GM06990 (cell line): Measurements from ENCODE around the gene PERM1.

ENCODE experiments used
- DNase-seq: peaks from one replicate; pipeline ENCODE4 v3.0.0-alpha.2; 2011; ENCODE audit not compliant: insufficient read length; ENCODE audit errors: extremely low read depth
- H3K27me3 ChIP-seq: replicated peaks from 2 replicates; pipeline ENCODE4 v1.6.0; 2011; ENCODE audit warnings: low read length; ENCODE audit not compliant: control insufficient read depth, insufficient read depth
- H3K36me3 ChIP-seq: 2 replicates; pipeline ENCODE4 v1.5.1; 2011; ENCODE audit warnings: low read length; ENCODE audit not compliant: control insufficient read depth, insufficient read depth
- H3K4me3 ChIP-seq: replicated peaks from 2 replicates; pipeline ENCODE4 v1.5.1; 2011; ENCODE audit warnings: low read depth, mild to moderate bottlenecking, control low read depth, low read length
- TF ChIP-seq, protein P1 (sequence below): IDR thresholded peaks from 2 replicates; pipeline ENCODE4 v1.5.1; 2011; ENCODE audit warnings: low read length, control low read depth, mild to moderate bottlenecking, inconsistent platforms; ENCODE audit not compliant: insufficient read depth, poor library complexity, severe bottlenecking

The PERM1 gene

DNA sequence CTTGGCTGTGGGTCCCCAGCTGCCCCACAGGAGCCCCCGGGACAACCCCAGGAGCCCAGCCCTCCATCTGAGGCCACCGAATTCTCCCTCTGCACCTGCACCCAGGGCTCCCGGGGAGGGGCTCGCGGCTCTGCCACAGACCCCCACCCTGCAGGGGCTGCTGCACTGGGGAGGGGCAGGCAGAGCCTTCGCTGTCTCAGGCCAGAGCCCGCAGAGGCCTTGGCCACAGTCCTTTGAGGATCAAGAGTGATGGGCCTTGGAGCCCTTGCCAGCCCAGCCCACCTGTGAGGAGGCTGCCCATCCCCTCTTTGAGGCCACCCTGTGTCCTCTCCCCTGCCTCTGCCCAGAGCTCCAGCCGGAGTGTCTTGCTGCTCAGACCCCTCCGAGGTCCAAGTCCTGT lies 6.5 kb downstream of the PERM1 start:
- TF ChIP-seq, protein P1, sequence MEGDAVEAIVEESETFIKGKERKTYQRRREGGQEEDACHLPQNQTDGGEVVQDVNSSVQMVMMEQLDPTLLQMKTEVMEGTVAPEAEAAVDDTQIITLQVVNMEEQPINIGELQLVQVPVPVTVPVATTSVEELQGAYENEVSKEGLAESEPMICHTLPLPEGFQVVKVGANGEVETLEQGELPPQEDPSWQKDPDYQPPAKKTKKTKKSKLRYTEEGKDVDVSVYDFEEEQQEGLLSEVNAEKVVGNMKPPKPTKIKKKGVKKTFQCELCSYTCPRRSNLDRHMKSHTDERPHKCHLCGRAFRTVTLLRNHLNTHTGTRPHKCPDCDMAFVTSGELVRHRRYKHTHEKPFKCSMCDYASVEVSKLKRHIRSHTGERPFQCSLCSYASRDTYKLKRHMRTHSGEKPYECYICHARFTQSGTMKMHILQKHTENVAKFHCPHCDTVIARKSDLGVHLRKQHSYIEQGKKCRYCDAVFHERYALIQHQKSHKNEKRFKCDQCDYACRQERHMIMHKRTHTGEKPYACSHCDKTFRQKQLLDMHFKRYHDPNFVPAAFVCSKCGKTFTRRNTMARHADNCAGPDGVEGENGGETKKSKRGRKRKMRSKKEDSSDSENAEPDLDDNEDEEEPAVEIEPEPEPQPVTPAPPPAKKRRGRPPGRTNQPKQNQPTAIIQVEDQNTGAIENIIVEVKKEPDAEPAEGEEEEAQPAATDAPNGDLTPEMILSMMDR, result no peak
- Histone ChIP-seq H3K4me3 (no peak overlapping the region), H3K27me3 (no peaks in the 10 kb centered on the region; the same call in 1 of the 2 replicates), H3K36me3 (no peaks in the 10 kb centered on the region)
- DNase-seq, result no peak

DNA sequence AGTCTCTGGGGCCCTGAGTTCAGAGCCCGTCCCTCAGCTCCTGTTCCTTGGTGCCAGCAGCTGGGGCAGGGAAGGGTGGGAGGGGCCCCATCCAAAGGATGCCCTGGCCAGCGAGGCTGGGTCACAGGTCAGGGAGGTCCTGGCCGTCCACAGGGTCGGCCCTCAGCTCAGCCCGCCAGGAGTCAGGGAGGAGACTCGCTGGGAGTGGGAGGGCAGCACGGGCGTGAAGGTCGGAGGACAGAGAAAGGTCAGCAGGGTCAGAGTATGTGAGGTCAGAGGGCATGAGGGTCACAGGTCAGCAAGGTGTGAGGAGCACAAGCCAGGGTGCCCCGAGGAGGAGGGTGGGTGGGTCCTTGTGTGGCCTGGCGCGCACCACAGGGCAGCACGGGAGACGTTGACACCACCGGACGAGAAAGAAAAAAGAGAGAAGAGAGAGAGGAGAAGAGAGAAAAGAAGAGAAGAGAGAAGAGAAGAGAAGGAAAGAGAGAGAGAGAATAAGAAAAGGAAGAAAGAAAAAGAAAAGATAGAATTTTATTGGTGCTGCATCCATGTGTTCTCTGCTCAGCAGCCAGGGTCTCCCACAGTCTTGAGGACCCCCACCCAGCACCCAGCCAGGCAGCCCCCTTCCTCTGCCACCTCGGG lies 7.1 kb downstream of the PERM1 start:
- Histone ChIP-seq H3K4me3 (no peak overlapping the region), H3K36me3 (no peaks in the 10 kb centered on the region), H3K27me3 (no peaks in the 10 kb centered on the region; the same call in 1 of the 2 replicates)
- TF ChIP-seq, protein P1, result no peak
- DNase-seq, result no peak

DNA sequence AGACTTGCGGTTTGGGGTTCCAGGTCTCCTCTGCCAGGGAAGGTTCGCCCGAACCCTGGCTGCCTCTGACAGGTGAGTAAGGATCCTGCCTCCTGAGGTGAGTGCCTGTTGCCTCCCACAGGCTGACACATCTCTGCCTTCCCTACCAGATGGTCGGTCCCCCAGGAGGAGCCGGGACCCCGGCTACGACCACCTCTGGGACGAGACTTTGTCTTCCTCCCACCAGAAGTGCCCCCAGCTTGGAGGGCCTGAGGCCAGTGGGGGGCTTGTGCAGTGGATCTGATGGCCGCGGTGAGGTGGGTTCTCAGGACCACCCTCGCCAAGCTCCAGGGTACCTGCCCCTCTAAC lies 7.6 kb downstream of the PERM1 start:
- H3K4me3 ChIP-seq, result no peak overlapping the region
- DNase-seq, result no peak
- no peaks in the 10 kb centered on the region for H3K36me3 ChIP-seq
- no peaks in the 10 kb centered on the region; the same call in 1 of the 2 replicates for H3K27me3 ChIP-seq
- TF ChIP-seq, protein P1, result no peak

DNA sequence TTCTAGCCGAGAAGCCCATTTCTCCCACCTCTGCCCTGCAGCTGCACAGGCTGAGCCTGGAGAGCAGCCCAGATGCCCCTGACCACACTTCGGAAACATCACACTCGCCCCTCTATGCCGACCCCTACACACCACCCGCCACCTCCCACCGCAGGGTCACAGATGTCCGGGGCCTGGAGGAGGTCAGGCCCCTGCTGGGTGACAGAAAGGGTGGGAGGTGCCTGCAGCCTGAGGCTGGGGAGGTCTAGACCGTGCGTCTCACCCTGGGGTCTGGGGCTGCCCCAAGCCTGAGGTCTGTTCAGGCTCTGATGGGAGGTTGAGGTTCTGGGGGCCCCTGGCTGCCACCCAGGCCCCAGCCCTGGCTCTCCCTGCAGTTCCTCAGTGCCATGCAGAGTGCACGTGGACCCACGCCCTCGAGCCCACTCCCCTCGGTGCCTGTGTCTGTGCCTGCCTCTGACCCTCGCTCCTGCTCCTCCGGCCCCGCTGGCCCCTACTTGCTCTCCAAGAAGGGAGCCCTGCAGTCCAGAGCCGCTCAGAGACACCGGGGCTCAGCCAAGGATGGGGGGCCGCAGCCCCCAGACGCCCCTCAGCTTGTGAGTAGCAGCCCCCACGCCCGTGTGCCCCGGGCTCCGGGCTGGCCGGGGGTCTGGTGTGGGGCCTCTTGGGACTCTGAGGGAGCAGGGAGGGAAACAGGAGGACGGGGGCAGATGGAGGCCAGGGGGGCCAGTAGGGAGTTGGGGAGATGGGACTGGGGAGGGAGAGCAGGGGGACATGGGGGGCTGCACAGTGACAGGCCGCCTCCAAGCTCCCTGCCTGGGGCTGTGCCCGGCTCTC lies 8.2 kb downstream of the PERM1 start:
- Histone ChIP-seq H3K36me3 (no peaks in the 10 kb centered on the region), H3K27me3 (no peaks in the 10 kb centered on the region; the same call in 1 of the 2 replicates), H3K4me3 (no peak overlapping the region)
- no peak for DNase-seq
- TF ChIP-seq, protein P1, result no peak

DNA sequence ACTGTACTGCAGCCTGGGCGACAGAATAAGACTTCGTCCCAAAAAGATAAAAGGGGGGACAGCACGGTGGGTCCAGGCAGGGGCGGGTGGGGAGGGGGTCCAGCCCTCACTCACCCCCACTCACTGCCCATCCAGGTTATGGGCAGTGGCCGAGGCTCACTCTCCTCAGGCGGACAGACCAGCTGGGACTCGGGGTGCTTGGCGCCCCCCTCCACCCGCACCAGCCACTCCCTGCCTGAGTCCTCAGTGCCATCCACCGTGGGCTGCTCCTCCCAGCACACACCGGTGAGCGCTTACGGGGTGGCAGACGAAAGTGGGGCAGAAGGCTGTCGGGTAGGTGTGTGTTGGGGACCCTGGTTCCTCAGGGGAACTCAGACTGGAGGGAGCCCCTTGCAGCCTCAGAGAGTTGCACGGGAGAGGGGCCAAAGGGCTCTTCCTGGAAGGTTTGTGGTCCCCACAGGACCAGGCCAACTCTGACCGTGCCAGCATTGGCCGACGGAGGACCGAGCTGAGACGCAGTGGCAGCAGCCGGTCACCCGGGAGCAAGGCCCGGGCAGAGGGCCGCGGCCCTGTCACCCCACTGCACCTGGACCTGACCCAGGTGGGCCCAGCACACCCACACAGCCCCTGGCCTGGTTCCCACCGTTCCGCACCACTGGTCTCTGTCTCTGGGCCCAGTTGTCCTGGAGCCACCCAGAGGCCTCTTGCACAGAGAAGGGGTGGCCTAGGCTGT lies 9.0 kb downstream of the PERM1 start:
- TF ChIP-seq, protein P1, result no peak
- no peak overlapping the region for H3K4me3 ChIP-seq
- no peaks in the 10 kb centered on the region; the same call in 1 of the 2 replicates for H3K27me3 ChIP-seq
- no peak for DNase-seq
- no peaks in the 10 kb centered on the region for H3K36me3 ChIP-seq
